H1 (cell line): ENCODE measurements around the gene LFNG.

Experiments used
- EZH2 ChIP-seq: fragments of 200-600 bp; sonication (generic); IDR thresholded peaks from 2 replicates; pipeline ENCODE4 v1.7.1; 2012; ENCODE audit warnings: low read depth, mild to moderate bottlenecking, moderate library complexity, low read length, inconsistent platforms; ENCODE audit not compliant: severe bottlenecking
- GTF2F1 ChIP-seq: IDR thresholded peaks from 2 replicates; pipeline ENCODE4 v1.6.1; 2012; ENCODE audit warnings: low read depth, low read length, improper control_type of control experiment, borderline replicate concordance
- TCF12 ChIP-seq: IDR thresholded peaks from 2 replicates; pipeline ENCODE4 v1.6.1; 2011; ENCODE audit warnings: low read depth, mild to moderate bottlenecking, low read length
- TF ChIP-seq, protein P1 (sequence below), 3 experiments: IDR thresholded peaks; 1 replicate in 2 of 3; 2 replicates in 1 of 3; pipeline versions ENCODE4 v1.5.1 to v1.6.1; 2011; ENCODE audit warnings: low read length in 3 of 3, mild to moderate bottlenecking in 3 of 3, inconsistent platforms in 2 of 3, low read depth in 1 of 3, moderate library complexity in 1 of 3; ENCODE audit not compliant: insufficient read depth in 1 of 3; ENCODE audit errors: control extremely low read depth in 1 of 3

DNA sequence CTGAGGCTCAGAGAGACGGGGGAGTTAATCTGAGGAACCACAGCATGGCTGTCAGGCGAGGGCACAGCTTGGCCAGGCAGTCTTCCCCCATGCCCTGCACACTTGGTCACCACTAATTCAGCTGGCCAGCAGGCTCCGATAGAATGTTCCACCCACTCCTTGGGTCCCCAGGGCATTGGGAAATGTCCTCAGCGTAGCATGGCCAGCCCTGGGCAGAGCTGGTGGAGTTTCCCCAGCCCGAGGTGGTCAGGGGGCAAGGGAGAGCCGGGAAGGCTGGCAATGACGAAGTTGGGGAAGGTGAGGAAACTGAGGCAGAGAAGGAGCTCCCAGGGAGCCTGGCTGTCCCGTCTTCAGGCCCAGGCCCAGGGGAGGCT lies 31.3 kb upstream of the LFNG start:
- TF ChIP-seq EZH2: no peak
- no peak for TF ChIP-seq TCF12
- TF ChIP-seq GTF2F1: no peak
- TF ChIP-seq, protein P1, sequence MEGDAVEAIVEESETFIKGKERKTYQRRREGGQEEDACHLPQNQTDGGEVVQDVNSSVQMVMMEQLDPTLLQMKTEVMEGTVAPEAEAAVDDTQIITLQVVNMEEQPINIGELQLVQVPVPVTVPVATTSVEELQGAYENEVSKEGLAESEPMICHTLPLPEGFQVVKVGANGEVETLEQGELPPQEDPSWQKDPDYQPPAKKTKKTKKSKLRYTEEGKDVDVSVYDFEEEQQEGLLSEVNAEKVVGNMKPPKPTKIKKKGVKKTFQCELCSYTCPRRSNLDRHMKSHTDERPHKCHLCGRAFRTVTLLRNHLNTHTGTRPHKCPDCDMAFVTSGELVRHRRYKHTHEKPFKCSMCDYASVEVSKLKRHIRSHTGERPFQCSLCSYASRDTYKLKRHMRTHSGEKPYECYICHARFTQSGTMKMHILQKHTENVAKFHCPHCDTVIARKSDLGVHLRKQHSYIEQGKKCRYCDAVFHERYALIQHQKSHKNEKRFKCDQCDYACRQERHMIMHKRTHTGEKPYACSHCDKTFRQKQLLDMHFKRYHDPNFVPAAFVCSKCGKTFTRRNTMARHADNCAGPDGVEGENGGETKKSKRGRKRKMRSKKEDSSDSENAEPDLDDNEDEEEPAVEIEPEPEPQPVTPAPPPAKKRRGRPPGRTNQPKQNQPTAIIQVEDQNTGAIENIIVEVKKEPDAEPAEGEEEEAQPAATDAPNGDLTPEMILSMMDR (IDR thresholded peaks at IDR 0.05; ENCODE audit: control extremely low read depth in 1 of 3, insufficient read depth in 1 of 3, low read depth in 1 of 3, low read length in 3 of 3): no peak
